Suppressor macrophage treated with lipopolysaccharide for 1 hour (primary cell): ENCODE results near the gene RAB6A.

Experiments
- DNase-seq, 3 donors: peaks; one replicate each; pipeline ENCODE4 v3.0.0-alpha.2; 2020 to 2022

The RAB6A gene

DNA sequence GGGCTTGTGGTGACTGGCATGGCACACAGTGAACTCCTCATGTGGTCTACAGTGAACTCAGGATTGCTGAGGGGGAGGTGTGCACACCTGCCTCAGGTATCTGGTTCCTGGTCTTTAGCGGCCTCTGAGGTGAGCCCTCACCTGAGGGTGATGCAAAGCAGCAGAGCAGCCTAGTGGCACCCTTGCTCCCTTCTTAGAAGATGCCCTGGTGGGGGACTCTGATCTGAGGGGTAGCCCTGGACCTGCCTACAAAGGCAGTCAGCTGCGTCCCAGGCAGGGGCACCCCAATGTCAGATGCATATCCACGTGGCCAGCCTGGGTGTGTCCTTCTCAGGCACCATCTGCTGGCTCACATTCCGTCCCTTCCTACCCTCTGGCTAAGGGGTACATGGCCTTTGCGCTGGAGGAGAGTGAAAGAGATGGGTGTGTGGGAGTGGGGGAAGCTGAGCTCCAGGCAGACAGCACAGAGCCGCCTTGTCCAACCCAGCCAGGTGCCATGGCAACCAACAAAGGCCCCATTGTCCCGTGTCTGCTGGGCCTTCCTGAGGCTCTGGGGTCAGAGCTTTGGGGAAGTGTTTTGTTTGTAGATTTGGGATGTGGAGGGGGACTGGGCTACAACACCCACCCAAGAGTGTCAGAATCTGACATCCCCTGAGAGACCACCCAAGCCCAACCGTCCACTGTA, 108.7 kb downstream of the RAB6A start:
- DNase-seq = no peak

DNA sequence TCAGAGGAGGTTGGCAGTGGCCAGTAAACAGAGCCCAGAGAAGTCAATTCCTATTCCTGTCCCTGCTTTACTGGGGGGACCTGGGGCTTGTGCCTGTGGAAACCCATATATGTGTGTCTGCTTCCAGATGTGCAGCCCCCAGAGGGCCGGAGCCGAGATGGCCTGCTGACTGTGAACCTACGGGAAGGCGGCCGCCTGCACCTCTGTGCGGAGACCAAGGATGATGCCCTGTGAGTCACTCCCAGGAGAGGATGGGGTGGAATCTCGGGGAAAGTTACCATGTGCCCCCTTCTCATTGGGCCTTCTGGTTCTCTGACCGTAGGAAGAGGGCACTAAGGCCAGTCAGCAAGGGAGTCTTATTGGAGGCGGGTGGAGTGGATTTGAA, 109.2 kb downstream of the RAB6A start:
- no peak for DNase-seq

DNA sequence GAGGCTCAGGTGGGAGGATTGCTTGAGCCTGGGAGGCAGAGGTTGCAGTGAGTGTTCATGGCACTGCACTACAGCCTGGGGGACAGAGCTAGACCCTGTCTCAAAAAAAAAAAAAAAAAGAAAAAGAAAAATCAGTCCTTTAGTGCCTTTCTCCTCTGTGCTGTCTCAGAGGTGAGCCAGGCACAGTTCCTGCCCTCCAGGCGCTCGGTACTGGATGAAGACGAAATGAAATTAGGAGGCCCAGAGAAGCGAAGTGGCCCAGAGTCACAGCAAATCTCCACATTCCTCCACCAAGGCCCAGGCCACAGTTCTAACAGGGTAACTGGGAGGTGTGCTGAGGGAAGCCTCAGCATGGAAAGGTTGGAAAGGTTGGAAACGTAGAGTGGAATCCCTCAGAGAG, 109.6 kb downstream of the RAB6A start:
- no peak for DNase-seq

DNA sequence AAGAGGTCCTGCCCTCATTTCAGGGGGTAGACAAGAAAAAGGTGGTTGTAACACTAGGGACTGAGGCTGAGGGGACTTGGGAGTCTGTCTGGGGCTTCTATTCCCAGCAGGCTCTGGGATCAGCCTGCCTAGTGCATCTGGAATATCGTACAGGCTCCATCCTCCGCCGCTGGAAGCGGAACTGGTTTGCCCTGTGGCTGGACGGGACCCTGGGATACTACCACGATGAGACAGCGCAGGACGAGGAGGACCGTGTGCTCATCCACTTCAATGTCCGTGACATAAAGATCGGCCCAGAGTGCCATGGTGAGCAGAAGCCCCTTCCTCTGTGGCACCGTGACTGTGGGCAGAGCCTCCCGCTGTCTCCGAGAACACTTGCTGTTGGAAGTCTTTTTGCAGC, 110.5 kb downstream of the RAB6A start:
- DNase-seq = no peak

DNA sequence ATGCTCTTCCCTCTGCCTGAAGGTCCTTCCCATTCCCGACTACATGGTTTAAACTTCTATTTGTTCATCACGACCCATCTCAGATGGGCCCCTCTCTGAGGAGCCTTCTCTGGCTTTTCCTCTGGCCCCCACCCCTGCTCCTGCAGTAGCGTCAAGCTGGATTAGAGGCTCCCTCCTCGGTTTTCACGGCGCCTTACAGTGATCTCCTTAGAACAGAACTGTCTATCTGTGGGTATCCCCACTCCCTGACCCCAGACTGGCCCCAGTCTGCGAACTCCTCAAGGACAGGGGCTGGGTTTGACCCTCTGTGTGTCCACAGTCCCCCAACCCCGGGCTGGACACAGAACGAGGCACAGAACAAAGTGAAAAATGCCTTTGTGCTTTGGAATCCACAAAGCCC, 111.7 kb downstream of the RAB6A start:
- no peak for DNase-seq

DNA sequence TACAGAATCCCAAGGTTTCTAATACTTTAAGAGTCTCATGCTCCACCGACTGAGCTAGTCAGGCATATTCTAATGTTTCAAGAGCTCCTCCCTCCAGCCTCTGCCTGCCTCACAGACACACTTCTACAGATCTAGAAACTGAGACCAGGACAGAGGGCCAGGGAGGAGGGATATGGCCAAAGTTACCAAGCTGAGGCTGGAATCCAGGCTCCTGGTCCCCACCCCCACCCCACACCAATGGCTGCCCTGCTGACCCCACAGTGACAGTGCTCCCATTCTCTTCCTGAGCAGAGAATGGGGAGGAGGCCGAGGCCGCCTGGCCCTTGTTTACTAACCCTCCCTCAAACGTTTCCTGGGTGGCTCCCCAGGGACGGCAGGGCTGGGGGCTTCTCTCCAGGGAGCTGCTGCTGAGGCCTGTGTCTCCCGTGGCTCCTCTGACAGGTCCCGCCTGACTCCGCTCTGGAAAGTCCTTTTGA, 112.3 kb downstream of the RAB6A start:
- no peak for DNase-seq

DNA sequence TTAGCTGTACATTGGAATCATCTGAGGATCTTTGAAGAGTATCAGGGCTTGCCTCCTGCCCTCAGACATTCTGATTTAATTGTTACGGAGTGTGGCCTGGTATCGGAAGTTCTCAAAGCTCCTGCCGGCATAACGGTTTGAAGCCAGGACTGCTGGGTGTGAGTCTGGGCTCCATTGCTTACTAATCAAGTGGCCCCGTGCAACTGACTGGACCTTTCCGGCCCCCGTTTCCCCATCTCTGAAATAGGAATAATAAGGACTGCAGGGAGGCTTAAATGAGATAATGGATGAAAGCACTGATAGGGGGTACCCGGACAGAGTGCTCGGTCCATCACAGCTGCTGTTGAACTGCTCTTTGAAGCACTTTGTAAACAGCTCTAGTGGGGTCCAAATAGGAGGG, 112.8 kb downstream of the RAB6A start:
- no peak for DNase-seq

DNA sequence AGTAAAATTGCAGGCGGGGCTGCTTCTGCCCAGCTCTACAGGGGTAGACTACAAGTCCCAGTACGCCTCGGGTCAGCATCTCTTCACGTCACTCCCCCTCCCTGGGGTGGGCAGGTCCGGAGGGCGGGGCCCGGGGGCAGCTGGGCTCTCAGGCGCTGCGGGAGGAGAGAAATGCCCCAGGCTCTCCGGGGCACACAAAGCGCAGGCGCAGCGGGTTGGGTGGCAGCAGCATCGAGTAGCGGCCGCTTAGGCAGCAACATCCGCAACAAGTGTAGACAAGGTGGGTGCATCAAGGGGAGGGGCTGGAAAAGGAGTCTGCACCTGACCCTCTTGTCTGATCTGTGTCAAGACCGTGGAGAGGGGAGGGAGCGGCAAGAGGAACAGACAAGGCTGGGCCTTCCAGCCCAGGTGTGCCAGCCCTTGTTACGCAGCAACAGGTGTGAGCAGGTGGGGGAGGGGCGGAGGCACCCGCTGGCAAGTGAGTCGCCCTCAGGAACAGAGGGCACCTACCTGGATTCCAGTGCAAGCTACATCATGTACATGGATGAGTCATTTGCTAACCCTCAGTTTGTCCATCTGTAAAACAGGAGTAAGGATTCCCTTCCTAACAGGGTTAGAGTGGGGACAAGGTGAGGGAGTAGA, 113.3 kb downstream of the RAB6A start:
- peak; percentile 90 to 95 (median 90) for DNase-seq

DNA sequence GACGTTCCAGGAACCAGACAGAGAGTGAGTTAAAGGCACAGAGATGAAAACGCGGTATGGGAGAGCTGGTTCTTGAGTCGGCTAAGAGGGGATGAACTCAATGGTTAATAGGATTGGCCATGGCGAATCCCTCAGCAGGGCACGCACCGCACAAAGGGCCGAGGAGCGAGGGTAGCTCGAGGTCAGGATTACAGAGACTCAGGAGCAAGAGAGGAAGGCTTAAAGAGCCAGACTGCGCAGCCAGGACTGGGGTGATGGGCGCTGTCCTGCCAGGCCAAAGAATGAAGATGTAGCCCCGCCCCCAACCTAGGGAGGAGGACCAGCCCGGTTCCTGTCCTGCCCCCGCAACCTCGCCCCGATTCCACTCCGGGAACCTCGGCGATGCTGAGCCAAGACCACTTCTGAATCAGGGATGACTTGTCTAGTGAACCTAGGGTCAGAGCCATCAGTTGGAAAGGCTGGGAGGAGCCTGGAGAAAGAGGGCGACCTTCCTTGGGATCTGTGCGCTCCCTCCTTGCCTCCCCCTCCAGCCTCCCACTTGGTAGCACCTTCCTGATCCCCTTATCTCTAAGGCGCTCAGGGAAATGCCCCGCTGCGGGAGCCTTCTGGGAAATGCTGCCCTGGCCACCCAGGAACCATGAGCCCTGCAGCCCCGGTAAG, 114.8 kb downstream of the RAB6A start, which contains the start of gene PLEKHB1:
PLEKHB1 (plus strand) TSS at position 610 of the 660 bp plus-strand sequence; CDS start at position 638, 28 bp downstream.
- DNase-seq = no peak

DNA sequence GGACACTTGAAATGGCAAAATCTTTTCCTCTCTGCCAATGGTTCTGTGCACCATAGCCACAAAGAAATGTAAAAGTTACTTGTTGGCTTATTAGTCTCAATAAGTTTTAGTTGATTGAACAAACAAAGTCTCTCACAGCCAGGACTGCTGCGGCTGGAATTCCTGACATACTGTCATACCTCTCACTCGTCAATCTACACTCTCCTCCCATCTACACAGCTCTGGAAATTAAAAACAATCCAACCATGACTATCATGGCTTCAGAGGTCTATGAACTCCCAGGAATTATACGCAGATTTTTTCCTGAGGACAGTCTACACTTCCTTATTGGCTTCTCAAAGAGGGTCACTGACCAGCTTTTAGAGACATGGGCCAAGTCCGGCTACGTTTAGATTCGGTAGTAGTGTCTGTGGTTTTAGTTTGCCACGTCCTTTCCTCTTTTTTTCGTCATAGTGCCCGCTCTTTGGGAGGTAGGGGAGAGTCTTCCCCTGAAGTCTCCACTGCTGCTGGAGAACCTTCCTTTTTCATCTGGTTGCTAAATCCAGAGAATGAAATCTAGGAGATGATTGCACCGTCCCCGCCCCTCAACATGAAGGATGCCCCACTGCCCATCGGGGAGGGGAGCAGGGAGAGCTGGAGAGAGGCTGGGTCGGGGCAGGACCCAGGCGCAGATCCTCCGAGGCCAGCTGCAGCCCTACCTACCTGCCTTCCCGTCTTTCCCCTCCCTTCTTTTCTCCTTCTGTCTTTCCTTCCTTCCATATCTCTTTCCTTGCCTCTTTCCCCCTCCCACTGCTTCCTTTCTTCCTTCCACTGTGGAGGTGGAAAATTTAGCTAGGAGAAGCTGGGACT, 115.5 kb downstream of the RAB6A start:
- peak; percentile 28 to 46 (median 44) for DNase-seq

DNA sequence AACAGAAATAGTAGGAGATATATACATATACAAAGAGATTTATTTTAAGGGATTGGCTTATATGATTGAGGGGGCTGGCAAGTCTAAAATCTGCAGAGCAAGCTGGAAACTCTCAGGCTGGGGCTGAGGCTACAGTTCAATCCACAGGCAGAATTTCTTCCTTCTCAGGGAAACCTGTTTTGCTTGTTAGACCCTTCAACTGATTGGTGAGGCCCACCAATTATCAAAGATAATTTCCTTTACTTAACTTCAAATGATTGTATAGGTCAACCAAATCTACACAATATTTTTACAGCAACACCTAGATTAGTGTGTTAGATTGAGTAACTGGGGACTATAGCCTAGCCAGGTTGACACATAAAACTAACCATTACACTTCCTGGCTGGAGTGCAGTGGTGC, 119.2 kb downstream of the RAB6A start:
- no peak for DNase-seq

DNA sequence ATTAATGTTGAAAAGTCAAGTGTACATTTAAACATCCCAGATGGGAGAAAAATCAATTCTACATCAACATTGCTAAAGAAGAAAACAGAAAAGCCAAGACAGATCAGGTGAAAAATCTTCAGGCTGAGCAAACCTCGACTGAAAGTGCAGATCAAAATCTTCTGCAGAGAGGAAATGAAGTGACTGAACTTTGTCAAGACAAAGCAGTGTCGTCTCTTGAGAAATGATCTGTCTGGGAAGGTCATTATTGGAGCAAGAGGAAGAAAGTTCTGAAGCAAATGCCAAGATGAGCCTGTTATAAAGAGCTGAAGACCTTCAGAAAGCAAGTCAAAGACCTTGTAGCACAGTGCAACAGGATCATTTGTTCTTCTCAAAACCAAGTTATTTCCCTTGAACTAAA, 120.3 kb downstream of the RAB6A start:
- no peak for DNase-seq

DNA sequence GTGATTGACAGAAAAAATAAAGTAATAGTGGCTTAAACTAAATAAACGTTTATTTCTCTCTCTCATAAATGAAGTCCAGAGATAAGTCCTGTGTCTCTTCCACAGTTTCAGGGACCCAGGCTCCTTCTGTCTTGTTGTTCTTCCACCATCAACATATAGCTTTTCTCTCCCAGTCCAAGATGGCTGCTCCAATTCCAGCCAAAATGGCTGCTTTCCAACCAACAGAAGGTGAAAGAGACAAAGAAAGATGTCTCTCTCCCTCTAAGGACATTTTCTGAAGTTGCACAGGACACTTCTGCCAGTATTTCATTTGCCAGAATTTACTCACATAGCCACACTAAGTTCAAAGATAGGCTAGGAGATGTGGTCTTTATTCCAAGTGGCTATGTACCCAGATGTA, 123.9 kb downstream of the RAB6A start:
- DNase-seq = no peak

DNA sequence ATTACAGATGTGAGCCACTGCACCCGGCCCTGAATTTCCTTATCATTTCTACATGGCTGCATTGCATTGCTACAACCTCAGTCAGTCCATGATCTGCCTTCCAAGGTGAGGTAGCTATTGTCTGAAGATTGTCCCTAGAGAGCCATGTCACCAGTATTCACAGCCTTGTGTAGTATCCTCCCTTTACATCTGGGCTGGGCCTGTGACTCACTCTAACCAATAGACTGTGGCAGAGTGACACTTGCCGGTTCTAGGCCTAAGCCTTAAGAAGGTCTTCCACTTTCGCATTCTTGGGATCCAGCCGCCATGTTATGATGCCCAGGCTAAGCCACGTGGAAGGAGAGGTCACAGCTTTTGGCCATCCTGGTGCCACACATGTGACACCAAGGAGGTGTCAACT, 124.6 kb downstream of the RAB6A start:
- no peak for DNase-seq

DNA sequence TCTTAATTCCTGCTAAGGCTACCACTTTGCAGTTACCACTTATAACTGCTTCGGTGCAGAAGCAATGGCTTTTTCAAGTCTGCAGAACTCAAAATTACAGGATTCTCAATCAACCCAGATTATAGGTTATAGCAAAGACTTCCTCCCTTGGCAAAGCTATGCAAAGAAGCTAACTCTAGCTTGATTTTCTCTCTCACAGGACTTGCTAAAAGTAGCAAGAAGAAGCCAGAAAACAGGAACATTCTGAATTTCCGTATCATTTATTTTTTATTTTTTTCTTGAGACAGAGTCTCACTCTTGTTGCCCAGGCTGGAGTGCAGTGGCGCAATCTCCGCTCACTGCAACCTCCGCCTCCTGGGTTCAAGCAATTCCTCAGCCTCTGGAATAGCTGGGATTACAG, 125.2 kb downstream of the RAB6A start:
- no peak for DNase-seq

DNA sequence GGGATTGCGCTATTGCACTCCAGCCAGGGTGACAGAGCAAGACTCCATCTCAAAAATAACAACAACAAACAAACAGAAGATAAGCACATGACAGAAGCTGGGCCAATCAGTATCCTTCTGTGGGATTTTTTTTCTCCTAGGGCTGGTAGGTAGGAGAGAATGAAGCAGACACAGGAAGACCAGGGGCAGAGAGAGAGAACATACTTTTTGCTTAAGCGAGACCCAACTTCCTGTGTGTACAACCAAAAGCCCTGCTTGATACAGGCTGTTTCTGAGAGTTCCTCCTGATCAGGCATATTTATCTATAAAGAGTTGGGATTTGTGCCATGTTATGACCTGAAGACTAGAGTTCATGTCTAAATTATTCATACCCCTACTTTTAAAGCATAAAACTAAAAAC, 126.9 kb downstream of the RAB6A start:
- no peak for DNase-seq

DNA sequence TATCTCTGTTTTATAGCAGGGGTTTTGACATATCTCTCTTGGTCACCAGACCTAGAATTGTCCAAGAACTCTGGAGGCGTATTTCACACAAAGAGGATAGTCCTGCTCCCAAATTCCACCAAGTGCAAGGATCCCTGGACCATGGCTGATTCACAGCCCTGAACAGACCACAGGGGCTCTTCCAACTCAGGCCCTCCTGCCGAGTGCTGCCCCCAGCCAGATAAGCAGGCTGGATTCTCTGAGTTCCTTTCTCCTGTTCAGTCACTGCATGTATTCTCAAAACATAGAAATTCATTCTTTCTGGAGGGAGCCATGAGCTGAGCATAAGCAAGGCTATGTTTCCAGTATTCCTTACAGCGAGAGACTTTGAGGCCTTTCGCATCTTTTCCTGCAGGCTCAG, 127.9 kb downstream of the RAB6A start:
- no peak for DNase-seq

DNA sequence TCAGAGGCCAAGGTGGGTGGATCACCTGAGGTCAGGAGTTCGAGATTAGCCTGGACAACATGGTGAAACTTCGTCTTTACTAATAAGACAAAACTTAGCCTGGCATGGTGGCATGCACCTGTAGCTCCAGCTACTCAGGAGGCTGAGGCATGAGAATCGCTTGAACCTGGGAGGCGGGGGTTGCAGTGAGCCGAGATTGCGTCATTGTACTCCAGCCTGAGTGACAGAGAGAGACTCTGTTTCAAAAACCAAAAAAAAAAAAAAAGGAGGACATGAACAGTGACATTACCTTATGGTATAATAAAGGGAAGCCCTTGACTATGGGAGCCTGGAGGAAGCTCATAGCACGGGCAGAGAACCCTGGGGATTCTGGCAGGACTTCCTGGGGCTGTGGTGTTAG, 131.0 kb downstream of the RAB6A start:
- no peak for DNase-seq

DNA sequence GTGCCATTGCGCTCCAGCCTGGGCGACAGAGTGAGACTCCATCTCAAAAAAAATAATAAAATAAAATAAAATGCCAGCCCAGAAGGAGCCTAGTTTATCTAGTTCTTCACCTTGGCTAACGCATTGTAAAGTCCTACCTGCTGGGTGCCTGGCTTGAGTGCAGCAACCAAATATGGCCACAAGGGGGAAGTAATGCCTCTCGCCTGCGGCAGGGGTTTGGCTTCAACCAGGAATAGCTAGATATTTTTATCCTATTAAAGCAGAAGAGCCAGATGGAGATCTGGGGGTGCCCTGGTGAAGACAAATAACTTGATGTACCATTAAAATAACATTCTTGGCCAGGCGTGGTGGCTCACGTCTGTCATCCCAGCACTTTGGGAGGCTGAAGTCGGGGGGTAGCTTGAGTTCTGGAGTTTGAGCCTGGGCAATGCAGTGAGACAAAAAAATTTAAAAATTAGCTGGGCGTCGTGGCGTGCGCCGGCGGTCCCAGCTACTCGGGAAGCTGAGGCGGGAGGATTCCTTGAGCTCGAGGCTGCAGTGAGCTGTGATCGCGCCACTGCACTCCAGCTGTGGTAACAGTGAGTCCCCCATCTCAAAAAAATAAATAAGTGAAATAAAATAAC, 135.1 kb downstream of the RAB6A start:
- peak; percentile 76 to 84 (median 78) for DNase-seq
